ENCODE results near the gene SEC61A1.

SEC61A1 gene

DNA sequence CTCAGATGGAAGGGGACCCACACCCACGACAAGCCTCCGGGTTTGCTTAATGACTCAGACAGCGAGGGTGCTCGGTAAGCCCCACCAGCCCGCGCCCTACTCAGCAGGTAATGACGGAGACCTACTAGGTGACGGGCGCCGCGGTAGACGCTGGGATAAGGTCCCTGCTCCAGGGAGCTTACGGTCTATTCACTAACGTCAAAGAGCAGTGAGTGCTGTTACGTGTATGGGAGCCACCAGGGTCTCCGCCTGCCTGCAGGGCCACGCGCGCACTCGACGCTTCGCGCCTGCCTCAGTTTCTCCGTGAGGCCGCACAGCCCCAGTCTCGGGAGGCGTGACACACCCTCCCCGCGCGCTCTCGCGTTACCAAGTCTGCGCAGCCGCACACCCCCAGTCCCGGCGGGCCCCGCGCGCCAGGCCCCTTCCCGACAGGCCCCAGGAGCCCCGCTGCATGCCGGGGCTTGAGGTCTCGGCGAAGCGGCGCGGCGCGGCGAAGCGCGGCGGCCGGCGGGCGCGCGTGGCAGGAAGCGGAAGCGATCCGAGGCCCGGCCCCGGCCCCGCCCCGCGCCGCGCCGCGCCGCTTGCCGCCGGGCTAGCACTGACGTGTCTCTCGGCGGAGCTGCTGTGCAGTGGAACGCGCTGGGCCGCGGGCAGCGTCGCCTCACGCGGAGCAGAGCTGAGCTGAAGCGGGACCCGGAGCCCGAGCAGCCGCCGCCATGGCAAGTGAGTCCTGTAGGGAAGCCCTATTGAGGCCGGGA, at the start of gene SEC61A1:
SEC61A1 (plus strand) TSS at position 601 of the 758 bp plus-strand sequence; CDS start at position 717, 116 bp downstream.
- peak; percentile 96 for DNase-seq

DNA sequence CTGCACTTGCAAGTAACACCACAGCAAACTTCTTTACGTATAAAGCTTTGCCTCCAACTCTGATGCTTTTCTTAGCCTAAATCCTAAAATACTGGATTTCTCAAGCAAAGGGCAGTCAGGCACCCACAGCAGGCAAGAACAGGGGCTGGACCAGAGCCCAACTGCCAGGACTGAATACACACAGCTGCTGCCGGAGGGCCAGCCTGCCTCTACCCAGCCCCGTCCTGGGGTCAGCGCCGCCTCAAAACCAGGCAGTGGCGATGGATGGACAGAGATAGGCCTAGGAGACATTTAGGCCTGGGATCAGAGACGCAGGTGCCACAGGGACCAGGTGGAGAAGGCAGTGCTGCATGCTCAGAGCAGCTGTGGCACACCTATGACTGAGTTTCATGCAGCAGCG, 47.6 kb upstream of the SEC61A1 start:
- no peak for DNase-seq

DNA sequence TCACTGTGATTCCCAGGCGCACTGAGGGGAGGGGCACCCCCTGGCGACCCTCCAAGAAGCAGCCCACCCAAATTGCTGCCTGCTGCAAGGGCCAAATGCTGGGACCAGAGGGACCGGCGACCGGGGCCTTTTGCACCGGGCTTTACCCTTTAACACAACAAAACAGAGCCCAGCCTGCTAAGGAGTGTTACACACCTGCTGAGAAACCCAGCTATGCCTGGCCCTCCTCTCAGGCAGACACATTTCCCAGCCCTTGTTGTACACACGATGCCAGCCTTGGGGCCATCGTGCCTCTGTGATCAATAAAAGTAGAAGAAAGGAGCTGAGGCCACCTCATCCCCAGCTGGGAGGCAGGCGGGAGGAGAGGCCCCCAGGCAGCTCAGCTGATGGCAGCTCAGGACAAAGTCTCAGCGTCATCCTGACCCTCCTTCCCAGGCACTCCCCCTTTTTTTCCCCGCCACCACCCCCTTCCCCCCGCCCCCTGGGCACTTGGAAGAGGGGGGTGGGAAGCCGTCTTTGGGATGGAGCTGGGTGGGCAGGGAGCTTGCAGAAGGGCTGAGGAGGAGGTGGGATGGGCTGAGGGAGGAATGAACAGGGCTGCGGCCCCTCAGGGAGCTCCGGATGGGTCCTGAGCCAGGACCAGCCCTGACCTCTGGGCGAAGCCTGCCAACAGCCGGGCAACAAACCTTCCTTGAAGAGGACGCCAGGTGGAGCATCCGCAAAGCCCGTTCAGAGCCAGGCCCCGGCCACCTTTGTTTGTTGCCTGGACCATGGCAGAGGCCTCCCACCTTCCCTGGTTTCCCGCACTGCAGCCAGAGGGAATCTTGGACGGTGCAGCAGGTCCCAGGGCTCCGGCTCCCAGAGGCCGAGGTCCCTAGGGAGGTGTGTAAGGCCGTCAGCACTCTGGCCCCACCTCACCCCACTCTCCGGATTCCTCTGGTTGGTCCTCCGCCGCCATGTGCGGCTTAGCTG, 45.9 kb upstream of the SEC61A1 start:
- DNase-seq: peak; percentile 25

DNA sequence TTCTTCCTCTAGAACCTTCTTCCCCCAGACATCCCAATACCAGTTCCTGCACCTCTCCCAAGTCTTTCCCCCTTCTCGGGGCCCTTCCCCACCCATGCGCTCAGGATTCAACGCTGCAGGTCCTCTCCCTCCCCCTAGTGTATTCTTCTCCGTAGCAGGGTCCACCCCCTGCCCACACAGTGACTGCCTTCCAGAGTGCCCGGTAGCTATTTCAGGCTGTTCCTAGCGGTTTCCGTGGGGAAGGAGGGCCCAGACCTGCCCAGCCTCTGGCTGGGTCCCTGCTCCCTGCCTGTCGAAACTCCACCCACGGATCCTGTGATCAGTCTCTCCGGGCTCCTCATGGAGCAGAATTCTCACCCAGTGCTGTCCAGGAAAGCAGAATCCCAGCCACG, 45.2 kb upstream of the SEC61A1 start:
- DNase-seq: no peak

DNA sequence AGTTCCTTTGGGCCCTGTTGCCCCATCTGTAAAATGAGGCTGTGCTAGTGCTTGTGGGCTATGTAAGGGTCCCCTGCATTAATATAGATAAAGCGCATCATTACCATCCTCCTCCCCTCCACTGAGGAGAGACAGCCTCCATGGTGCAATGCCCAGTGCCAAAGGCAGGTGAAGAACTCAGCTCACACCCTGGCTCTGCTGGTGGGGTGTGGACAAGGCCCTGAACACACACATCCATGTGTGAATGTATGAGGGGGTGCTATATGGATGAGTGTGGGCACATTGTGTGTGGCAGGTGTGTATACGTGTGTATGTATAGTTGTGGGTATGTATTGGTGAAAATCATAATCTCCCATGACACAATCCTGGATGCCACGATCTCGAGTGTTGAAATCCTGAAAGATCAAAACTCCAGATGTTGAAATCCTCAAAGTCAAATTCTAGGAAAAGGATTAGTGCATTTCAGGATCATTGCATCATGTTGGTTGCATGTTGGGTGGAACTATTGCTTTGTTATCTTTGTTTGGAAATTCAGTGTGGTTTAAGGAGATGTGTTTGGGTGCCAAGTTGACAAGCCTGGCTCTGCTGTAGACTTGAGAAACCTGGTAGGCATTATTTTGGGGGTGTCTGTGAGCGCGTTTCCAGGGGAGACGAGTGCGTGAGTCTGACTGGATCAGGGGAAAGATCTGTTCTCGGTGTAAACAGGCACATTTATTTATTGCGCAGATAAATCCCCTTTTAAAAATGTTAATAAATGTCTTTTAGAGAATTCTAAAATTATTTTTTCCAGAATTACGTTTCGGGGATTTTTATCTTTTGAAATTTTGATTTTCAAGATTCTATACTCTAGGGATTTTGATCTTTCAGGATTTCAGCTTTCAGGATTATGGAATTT, 42.0 kb upstream of the SEC61A1 start:
- DNase-seq: no peak

DNA sequence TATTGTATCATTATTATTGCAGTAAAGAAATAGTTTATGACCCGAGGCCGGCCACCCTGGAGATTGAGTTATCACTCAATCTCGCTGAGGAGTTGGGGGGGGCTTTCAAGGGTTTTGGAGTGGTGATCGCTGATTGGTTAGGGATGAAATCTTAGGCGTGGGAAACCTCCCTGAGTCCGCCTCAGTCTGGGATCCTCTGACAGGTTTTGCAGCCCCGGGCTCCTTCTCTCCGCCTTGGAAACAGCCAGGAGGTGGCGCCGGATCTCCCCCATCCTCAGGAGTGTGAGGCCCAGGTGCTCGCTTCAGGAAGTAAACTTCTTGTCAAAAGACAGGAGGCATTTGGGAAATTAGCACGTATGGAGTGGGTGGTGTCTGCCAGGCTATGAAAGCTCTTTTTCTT, 41.1 kb upstream of the SEC61A1 start:
- peak; percentile 90 for DNase-seq

DNA sequence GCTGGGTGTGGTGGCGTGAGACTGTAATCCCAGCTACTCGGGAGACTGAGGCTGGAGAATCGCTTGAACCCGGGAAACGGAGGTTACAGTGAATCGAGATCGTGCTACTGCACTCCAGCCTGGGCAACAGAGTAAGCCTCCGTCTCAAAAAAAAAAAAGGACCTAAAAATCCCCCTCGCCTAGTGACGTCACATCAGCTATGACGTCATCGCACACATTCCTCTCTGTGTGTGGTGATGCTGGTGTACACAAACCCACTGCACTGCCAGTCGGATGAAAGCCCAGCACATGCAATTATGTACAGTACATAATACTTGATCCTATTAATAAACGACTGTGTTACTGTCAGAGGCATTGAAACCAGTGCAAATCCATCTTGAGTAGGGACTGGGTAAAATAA, 40.2 kb upstream of the SEC61A1 start:
- no peak for DNase-seq

DNA sequence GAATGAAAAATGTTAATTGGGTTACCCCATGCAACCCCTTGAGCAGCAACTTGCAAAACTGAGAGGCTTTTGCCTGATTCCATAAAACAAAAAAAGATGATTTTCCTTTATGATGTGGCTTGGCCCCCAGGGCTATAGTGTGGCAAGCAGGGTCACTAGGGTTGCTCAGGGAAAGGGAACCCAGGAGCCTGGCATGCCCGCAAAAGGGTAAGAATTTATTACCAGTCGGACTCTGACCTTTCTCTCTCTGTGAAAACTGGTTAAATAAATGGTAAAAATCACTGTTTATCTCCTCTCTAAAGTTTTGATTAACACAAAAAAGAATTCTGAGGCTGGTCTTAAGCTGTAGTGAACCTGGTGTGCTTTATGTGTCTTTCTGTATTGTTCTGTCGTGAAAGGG, 37.7 kb upstream of the SEC61A1 start:
- DNase-seq: no peak

DNA sequence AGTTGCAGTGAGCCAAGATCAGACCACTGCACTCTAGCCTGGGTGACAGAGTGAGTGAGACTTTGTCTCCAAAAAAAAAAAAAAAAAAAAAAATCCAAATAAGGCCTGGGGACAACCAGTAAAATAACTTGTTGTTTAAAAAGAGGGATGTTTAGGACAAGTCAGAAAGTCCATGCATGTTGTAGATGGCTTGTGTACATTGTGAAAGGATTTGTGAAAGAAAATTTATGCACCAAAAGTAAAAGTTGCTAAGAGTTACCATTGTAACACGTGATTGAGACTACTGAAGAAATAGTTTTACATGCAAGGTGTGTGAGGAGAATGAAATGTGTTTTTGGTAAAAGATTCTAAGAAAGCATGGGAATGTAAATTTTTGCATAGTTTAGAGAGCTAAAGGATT, 35.7 kb upstream of the SEC61A1 start:
- no peak for DNase-seq

DNA sequence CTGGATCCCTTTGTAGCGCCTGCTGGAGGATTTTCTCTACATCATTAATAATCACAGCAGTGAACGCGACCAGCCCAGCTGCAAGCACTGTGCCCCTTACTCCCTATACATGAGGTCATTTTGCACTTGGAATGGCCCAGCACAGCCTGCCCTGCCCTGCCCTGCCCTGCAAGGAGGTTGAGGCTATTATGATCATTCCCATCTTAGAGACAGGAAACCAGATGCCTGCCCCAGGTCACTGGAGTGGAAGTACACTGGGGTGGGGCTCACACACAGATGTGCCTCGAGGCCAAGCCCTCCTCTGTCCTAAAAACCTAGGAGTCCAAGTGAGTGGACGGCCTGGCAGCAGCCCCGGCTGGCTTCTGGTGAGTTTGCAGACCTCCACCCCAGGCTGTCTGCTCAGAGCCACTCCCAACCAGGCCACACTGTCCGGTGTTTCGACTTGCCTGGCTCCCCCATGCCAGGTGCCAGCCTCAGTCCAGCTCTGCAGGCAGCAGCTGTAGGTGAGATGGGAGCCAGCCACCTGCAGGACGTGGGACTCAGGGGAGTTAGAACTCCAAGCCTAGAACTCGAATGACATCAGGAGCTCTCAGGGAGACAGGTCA, 30.4 kb upstream of the SEC61A1 start:
- DNase-seq: no peak

DNA sequence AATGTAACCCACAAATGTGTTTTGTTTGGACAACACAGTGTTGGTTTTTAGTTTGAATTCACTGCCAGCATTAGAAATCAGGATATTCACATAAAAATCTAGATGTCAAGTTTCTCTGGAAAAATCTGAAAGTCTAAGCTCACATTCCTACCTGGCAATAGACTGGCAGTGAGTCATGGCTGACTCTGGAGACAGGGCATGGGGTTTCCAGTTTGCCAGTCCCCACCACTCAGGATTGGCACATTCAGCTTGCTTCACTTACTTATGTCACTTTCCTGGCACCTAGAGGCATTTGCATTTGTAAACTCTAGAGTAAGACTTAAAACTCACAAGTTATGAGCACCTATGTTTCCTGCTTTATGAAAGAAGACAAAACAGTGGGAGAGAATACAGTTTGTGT, 19.1 kb upstream of the SEC61A1 start:
- no peak for DNase-seq

DNA sequence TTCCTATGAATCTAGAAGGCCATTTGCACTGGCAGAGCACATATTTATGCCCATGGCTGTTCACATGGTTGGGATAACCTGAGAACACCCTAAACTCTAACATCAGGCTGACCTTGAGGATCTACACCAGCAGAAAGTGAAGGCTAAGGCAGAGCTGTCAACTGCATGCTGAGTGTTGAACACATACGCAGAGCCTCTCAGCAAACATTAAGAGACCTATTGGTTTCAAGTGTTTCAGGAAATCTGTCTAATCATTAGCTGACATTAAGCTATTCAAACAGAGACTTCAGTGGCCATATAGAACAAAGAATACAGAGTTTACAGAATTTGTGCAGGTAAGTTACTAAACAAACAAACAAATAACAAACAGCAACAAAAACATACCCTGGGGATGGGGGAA, 16.1 kb upstream of the SEC61A1 start:
- DNase-seq: no peak

DNA sequence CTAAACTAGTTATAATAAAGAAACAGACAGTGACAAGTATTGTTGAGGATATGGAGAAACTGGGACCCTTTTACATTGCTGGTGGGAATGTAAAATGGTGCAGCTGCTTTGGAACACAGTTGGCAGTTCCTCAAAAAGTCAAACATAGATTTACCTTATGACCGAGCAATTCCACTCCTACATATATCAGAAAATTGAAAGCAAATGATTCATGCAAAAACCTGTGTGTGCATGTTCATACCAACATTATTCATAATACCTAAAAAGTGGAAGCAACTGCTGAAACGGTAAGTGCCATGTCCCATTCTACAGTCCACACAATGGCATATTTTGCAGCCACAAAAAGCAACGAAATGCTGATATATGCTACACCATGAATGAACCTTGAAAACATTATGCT, 12.2 kb upstream of the SEC61A1 start:
- DNase-seq: no peak

DNA sequence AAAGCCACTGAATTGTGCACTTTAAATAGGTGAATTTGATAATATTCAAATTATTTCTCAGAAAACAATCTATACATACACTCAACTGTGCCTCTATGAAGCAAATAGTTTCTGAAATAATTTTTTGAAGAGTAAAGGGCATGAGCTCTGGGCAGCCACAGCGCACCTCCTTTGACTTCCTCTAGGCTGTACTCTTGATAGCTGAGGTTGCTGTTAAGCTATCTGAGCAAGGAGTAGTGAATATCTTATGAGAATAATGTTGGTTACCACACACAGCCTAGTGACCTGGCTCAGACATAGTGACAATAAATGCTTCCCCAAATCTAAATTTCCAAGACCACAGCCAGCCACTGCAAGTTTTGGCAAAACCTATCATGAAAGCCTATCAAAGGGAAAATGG, 11.6 kb upstream of the SEC61A1 start:
- DNase-seq: no peak

DNA sequence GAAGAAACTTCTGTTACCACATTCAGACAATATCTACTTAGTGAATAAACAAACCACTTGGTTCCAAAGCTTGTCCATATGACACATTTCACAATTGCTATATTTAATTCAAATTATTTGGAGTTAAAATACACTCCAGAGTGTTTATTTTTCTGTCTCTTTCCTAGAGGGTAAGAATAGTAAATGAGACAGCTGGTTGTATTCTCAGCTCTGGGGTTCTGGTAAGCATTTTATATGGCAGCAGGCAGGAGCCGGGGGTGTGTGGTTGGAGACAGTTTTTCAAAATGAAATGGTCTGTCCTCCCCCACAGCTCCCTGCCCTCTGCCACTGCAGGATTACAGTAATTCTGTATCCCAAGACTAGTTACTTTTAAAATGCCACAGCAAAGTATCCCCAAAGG, 10.9 kb upstream of the SEC61A1 start:
- DNase-seq: no peak

DNA sequence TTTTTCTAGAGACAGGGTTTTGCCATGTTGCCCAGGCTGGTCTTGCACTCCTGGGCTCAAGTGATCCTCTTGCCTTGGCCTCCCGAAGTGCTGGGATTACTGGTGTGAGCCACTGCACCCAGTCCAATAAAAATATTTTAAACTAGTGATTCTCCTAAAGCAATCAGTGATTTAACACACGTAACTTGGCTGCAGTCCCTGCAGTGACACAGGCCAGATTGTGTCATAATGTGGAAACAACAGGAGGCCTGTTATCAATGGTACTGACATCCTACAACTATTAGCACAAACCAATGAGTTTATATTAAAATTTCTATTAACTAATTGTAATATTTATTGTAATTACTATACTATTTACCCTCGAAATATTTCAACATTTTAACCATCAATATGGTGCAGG, 1.6 kb upstream of the SEC61A1 start:
- no peak for DNase-seq

DNA sequence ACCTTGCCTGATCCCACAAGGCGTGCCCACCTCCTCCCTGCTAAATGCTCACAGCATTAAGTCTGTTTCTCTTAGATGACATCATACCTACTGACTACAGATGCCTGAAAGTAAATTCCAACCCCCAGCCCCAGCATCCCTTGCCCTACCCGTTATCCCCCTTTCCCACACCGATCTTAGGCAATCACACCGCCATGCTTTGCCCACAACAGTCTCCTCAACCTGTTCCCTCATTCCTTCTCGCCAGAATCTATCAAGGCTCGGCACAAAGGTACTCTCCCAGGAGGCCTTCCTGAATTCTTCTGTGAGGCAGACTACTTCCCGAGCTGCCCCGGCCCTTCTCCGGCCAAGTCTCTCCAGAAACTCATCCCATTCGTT, 789 bp upstream of the SEC61A1 start:
- peak; percentile 64 for DNase-seq

DNA sequence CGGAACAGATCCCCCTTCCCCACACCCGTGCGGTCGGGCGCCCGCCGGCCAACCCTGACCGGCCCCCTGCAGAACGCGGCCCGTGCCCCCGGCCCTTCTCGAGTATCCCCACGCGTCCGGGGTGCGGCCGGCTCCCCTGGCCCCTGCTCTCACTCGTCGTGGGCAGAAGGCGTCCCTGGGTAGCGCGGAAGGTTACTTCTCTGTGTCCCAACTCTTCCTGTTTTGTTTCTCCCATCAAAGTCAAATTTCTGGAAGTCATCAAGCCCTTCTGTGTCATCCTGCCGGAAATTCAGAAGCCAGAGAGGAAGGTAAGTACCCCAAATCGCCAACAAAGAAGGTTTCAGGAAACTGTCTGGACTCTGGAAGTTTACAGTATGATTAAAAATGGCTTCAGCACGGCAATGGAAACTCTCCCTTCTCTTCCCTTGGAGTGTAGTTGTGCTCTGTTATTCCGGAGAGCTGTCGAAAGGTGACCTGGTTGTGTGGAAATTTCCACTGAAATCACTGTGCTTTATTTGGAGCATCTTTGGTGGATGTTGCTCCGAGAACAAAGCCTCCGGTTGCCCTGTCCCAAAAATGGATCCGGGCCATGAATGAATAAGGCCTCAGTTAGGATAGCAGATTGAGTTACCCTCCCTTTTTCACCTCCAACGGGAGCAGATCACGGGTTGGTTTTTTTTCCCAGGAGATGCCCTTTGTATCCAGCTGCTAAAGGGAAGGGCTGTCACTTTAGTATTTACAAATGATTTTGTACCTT, 536 bp downstream of the SEC61A1 start:
- DNase-seq: no peak

DNA sequence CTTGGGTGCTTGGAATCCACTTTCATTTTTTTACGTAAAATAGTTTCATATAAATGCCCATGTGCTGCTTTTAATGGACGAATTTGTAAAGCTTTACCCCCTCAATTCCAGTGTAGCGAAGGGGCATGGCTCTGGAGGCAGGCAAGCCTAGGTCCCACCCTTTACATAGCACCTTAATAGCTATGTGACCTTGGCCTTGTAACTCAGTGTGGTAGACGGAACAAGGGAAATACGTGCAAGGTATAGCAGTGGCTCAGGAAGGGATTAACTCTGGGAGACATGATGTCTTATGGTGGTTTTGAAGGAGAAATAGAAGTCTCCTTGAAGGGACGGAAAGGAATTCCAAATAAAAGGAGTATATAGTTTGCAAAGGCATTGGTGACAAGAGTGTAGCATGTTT, 1.4 kb downstream of the SEC61A1 start:
- peak; percentile 32 for DNase-seq

DNA sequence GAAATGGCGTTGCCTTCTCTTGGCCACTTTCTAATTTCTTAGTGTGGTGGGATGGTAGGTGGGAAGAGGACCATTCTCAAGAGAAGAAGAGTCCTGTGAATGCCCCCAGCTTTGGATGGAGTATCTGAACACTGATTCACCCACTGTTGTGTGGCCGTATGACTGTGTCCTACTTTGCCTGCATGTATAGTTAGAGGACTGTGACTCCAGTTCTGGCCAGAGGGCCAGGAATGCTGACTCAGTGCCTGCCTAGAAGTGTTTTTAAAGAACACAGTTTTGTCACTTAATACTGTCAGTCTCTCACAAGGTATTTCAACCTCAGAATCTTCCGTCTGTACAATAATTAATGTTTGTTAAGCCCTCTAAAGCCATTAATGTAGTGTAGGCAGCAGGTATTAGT, 2.1 kb downstream of the SEC61A1 start:
- DNase-seq: no peak

DNA sequence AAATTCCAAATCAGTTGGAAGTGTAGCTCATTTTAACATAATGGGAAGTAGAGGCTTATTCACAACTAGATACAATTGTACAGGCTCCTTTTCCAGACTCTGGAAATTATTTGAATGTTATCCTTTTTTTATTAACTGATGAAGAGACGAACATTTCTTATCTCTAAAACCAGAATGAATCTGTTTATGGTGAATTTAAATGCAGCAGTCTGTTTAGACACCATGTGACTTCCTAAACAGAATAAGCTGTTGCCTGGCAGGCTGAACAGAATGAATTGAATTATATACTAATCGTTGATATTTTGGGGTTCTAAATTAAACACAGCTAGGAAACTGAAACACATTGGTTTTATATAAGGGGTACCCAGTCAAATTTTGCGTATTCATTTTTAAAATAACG, 4.0 kb downstream of the SEC61A1 start:
- no peak for DNase-seq
